K562 (cell line): ENCODE data around the gene ORC2. TPM values are rescaled to one million over a fixed set of nuclear protein-coding genes. Genes with fewer than 3 reads are reported as not detected.

Experiments
- ATF7 ChIP-seq: fragments of 450-650 bp; IDR thresholded peaks from 2 replicates; pipeline ENCODE4 v1.7.1; 2014; ENCODE audit warnings: mild to moderate bottlenecking, moderate library complexity
- BDP1 ChIP-seq: IDR thresholded peaks from 3 replicates; pipeline ENCODE4 v1.6.1; 2011; ENCODE audit not compliant: insufficient read length, insufficient read depth
- ELF1 ChIP-seq: fragments of 200-800 bp; sonication (Bioruptor generic); IDR thresholded peaks from 2 replicates; pipeline ENCODE4 v1.6.1; 2016; ENCODE audit warnings: missing genetic modification characterization, missing compliant biosample characterization
- HSF4 ChIP-seq: fragments of 250-450 bp; sonication (Bioruptor Pico); IDR thresholded peaks from 2 replicates; pipeline ENCODE4 v2.1.2; 2022; ENCODE audit warnings: mild to moderate bottlenecking, moderate library complexity, borderline replicate concordance
- JUND ChIP-seq, 2 experiments: IDR thresholded peaks; 2 replicates in 1 of 2; 3 replicates in 1 of 2; pipeline ENCODE4 v1.6.1; 2011; ENCODE audit warnings: borderline replicate concordance in 2 of 2, low read depth in 2 of 2, low read length in 2 of 2, improper control_type of control experiment in 1 of 2, missing biosample characterization in 1 of 2, missing genetic modification characterization in 1 of 2, missing genetic modification reagents in 1 of 2
- MCM7 ChIP-seq, 2 experiments: fragments of 450-650 bp; IDR thresholded peaks; 2 replicates each; pipeline ENCODE4 v1.6.1; 2016 to 2018
- MEF2A ChIP-seq: IDR thresholded peaks from 2 replicates; pipeline ENCODE4 v1.6.1; 2011; ENCODE audit warnings: low read depth, mild to moderate bottlenecking, low read length, moderate library complexity; ENCODE audit not compliant: control insufficient read depth
- MIER1 ChIP-seq: fragments of 450-650 bp; IDR thresholded peaks from 2 replicates; pipeline ENCODE4 v1.6.1; 2016; ENCODE audit warnings: antibody characterized with exemption, mild to moderate bottlenecking, low read depth
- MTA3 ChIP-seq: fragments of 450-650 bp; formaldehyde crosslinking; IDR thresholded peaks from 2 replicates; pipeline ENCODE4 v1.6.1; 2017; ENCODE audit warnings: mild to moderate bottlenecking, borderline replicate concordance
- NELFE ChIP-seq: IDR thresholded peaks from 2 replicates; pipeline ENCODE4 v1.6.1; 2011; ENCODE audit warnings: mild to moderate bottlenecking; ENCODE audit not compliant: insufficient read depth, insufficient read length
- NONO ChIP-seq, 2 experiments: fragments of 200-400 bp in 1 of 2; fragments of 450-650 bp in 1 of 2; formaldehyde crosslinking in 1 of 2; IDR thresholded peaks; 2 replicates each; pipeline ENCODE4 v1.6.1; 2017; ENCODE audit warnings: low read depth in 2 of 2, mild to moderate bottlenecking in 2 of 2, moderate library complexity in 2 of 2, low read length in 1 of 2
- PHB2 ChIP-seq: fragments of 450-650 bp; IDR thresholded peaks from 2 replicates; pipeline ENCODE4 v1.6.1; 2017; ENCODE audit warnings: low read depth
- POLR2AphosphoS5 ChIP-seq: IDR thresholded peaks from 2 replicates; pipeline ENCODE4 v1.6.1; 2011; ENCODE audit warnings: mild to moderate bottlenecking, low read depth, low read length, moderate library complexity; ENCODE audit not compliant: control insufficient read depth, insufficient read depth
- PPARD ChIP-seq: fragments of 250-450 bp; sonication (Bioruptor Pico); IDR thresholded peaks from 2 replicates; pipeline ENCODE4 v1.8.0; 2022; ENCODE audit warnings: inconsistent platforms, mild to moderate bottlenecking, moderate library complexity
- RBBP5 ChIP-seq: fragments of 200-600 bp; sonication (generic); IDR thresholded peaks from 2 replicates; pipeline ENCODE4 v1.6.1; 2012; ENCODE audit warnings: borderline replicate concordance, mild to moderate bottlenecking, low read length, control low read depth, inconsistent platforms; ENCODE audit not compliant: insufficient read depth, poor library complexity, severe bottlenecking
- RBM14 ChIP-seq: fragments of 200-400 bp; formaldehyde crosslinking; IDR thresholded peaks from 2 replicates; pipeline ENCODE4 v1.6.1; 2018; ENCODE audit warnings: low read depth, mild to moderate bottlenecking, low read length, moderate library complexity, borderline replicate concordance; ENCODE audit not compliant: insufficient read depth
- SNRNP70 ChIP-seq: fragments of 200-400 bp; formaldehyde crosslinking; optimal IDR thresholded peaks from 2 replicates; pipeline ENCODE3; 2017; ENCODE audit warnings: low read depth, low read length
- SP1 ChIP-seq: sonication (generic); formaldehyde crosslinking; IDR thresholded peaks from 2 replicates; pipeline ENCODE4 v1.8.1; 2022; ENCODE audit warnings: mild to moderate bottlenecking, missing genetic modification reagents
- SREBF1 ChIP-seq: fragments of 150-350 bp; IDR thresholded peaks from 2 replicates; pipeline ENCODE4 v1.6.1; 2014; ENCODE audit warnings: antibody characterized with exemption, low read depth, low read length, borderline replicate concordance
- SRSF7 ChIP-seq: fragments of 200-400 bp; formaldehyde crosslinking; optimal IDR thresholded peaks from 2 replicates; pipeline ENCODE3; 2017; ENCODE audit warnings: mild to moderate bottlenecking, low read depth, low read length
- ZFX ChIP-seq: sonication (generic); formaldehyde crosslinking; IDR thresholded peaks from 2 replicates; pipeline ENCODE4 v1.8.0; 2022; ENCODE audit warnings: mild to moderate bottlenecking, missing genetic modification reagents, moderate library complexity
- ZNF232 ChIP-seq: sonication (generic); formaldehyde crosslinking; IDR thresholded peaks from 2 replicates; pipeline ENCODE4 v1.8.0; 2022; ENCODE audit warnings: mild to moderate bottlenecking, missing genetic modification reagents
- ZNF408 ChIP-seq: fragments of 250-450 bp; sonication (Bioruptor Pico); IDR thresholded peaks from 2 replicates; pipeline ENCODE4 v1.4.0; 2020; ENCODE audit warnings: low read depth, mild to moderate bottlenecking, moderate library complexity
- ZNF507 ChIP-seq: conservative IDR thresholded peaks from 2 replicates; pipeline ENCODE4 v1.6.1; 2017; ENCODE audit warnings: missing genetic modification characterization, missing compliant biosample characterization
- ZNF764 ChIP-seq: fragments of 250-450 bp; sonication (Bioruptor Pico); IDR thresholded peaks from 2 replicates; pipeline ENCODE4 v1.4.0; 2020; ENCODE audit warnings: low read depth, mild to moderate bottlenecking, moderate library complexity
- polyA plus RNA-seq, 8 experiments: library from polyadenylated mRNA; depleted of rRNA in 4 of 8; stranded (reverse) in 5 of 8; unstranded in 3 of 8; fragments of >200 nt; fragmentation: Nextera tagmentation in 2 of 8; fragmentation: Illumina TruSeq in 1 of 8; extraction: Ambion mirVana in 2 of 8; extraction: Trizol in 1 of 8; gene quantifications; 2 replicates each; pipeline versions ENCODE4 v1.2.1 to v1.2.3, GENCODE V29; 2011 to 2014; ENCODE audit warnings: inconsistent platforms in 1 of 8, missing spikeins in 1 of 8
- total RNA-seq, 7 experiments: library from RNA; depleted of rRNA in 6 of 7; stranded (reverse); fragments of >200 nt in 6 of 7; fragmentation: Illumina TruSeq in 2 of 7; extraction: Trizol in 2 of 7; gene quantifications; 2 replicates each; pipeline versions ENCODE4 v1.2.1 to v1.2.3, GENCODE V29; 2011 to 2021; ENCODE audit warnings: low replicate concordance in 1 of 7
- TF ChIP-seq, protein P1 (sequence below): sonication (generic); formaldehyde crosslinking; IDR thresholded peaks from 2 replicates; pipeline ENCODE4 v1.8.0; 2022; ENCODE audit warnings: mild to moderate bottlenecking, missing genetic modification reagents
- TF ChIP-seq, protein P2 (sequence below): fragments of 250-450 bp; sonication (Bioruptor Pico); IDR thresholded peaks from 2 replicates; pipeline ENCODE4 v1.8.0; 2021; ENCODE audit warnings: moderate library complexity, mild to moderate bottlenecking, inconsistent platforms

The ORC2 gene
- total and polyA plus RNA-seq, 9 of the 15 experiments (the other 6 are each of a cell fraction or from before 2014, with no cell fraction given): 5.6 to 41.1 (median 19.0) TPM

DNA sequence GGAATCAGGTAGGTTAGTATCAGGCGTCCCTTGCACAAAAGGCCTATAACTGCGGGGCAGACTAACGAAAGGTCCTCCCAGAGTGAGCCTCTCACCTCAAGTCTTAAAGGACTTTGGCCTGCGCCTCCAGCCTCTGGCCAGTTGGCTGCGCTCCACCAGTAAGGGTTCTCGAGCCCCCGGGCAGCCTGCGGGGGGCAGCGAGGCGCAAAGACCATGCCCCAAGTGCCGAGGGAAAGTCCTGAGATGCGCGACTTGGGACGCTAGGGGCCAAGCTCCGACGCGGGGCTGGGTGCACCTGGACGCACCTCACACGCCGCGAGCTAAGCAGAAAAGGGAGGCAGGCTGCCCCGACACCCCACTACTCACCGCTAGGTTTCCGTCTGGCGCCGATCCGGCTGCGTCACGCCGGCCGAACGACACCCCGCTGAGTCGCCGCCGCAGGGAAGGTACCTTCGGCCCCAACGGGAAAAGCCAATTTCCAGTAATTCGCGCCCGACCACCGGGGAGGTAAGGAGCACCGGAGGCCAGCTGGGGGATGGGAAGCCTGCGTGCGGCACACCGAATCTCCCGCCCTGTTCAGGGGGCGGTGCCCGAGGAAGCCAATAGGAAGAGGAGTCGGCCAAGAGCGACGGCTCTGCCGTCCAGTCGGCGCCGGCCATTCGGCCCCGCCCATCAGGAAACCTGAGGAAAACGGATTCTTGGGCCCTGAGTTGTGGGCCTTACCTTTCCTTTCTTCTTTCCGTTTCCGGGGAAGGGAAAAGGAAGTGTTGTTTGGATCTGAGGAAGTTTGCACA lies at the start of gene ORC2 (continued):
- TF ChIP-seq SRSF7 (no peak), SREBF1 (no peak), JUND (IDR thresholded peaks at IDR 0.05; ENCODE audit: borderline replicate concordance, low read depth, low read length) (no peak), JUND (tag; IDR thresholded peaks at IDR 0.05; ENCODE audit: borderline replicate concordance, low read depth, low read length) (no peak), ZNF232 (CRISPR knock-in tag) (no peak), ELF1 (tag) (peak; percentile 67), MEF2A (no peak), POLR2AphosphoS5 (peak; percentile 42; the same call in 1 of the 2 replicates), PPARD (no peak), HSF4 (CRISPR knock-in tag) (no peak), ZNF507 (no peak), ATF7 (peak; percentile 50; the same call in 1 of the 2 replicates), SNRNP70 (no peak), BDP1 (no peak), ZFX (CRISPR knock-in tag) (peak; percentile 88), NONO (IDR thresholded peaks at IDR 0.05; ENCODE audit: low read depth in 2 of 2, low read length in 1 of 2) (no peak), PHB2 (no peak), RBBP5 (peak; percentile 93), SP1 (CRISPR knock-in tag) (peak; percentile 95), RBM14 (no peak), ZNF408 (CRISPR knock-in tag) (no peak), MIER1 (no peak), NELFE (no peak), MCM7 (IDR thresholded peaks at IDR 0.05) (no peak), MTA3 (peak; percentile 41; the same call in 1 of the 2 replicates), ZNF764 (no peak)
- TF ChIP-seq, protein P1, sequence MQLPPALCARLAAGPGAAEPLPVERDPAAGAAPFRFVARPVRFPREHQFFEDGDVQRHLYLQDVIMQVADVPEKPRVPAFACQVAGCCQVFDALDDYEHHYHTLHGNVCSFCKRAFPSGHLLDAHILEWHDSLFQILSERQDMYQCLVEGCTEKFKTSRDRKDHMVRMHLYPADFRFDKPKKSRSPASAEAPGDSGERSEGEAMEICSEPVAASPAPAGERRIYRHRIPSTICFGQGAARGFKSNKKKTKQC (CRISPR knock-in tag): no peak
- TF ChIP-seq, protein P2, sequence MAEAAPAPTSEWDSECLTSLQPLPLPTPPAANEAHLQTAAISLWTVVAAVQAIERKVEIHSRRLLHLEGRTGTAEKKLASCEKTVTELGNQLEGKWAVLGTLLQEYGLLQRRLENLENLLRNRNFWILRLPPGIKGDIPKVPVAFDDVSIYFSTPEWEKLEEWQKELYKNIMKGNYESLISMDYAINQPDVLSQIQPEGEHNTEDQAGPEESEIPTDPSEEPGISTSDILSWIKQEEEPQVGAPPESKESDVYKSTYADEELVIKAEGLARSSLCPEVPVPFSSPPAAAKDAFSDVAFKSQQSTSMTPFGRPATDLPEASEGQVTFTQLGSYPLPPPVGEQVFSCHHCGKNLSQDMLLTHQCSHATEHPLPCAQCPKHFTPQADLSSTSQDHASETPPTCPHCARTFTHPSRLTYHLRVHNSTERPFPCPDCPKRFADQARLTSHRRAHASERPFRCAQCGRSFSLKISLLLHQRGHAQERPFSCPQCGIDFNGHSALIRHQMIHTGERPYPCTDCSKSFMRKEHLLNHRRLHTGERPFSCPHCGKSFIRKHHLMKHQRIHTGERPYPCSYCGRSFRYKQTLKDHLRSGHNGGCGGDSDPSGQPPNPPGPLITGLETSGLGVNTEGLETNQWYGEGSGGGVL (CRISPR knock-in tag): no peak
